DMS153 treated with DMSO at 0.1 percent for 48 hours (cell line): ENCODE results near the gene EXOSC3.
"Not testable (repeated sequence)": the region's sequence is repeated elsewhere in the genome, so short reads cannot be mapped to it uniquely, and the experiment has no call there.

Experiments used
- DNase-seq: peaks from one replicate; lab custom pipeline; 2025; ENCODE audit not compliant: unreplicated experiment; lab: John Stamatoyannopoulos, UW

Gene EXOSC3

GRCh38 chr9:37776328-37776727 is 8.5 kb downstream of the EXOSC3 start:
- DNase-seq = no peak

GRCh38 chr9:37775216-37775919 is 9.5 kb downstream of the EXOSC3 start:
- DNase-seq = no peak

- no peak for DNase-seq
These were observed 14.9 kb downstream of the EXOSC3 start for GRCh38 chr9:37769995-37770394.

- DNase-seq = no peak
These were observed 15.6 kb downstream of the EXOSC3 start for GRCh38 chr9:37769306-37769705.

GRCh38 chr9:37765263-37765662 is 19.6 kb downstream of the EXOSC3 start:
- not testable (repeated sequence) for DNase-seq

GRCh38 chr9:37761511-37761910 is 23.4 kb downstream of the EXOSC3 start:
- DNase-seq = no peak

- no peak for DNase-seq
These were observed 24.3 kb downstream of the EXOSC3 start for GRCh38 chr9:37760416-37761161.

- no peak for DNase-seq
These were observed 26.1 kb downstream of the EXOSC3 start for GRCh38 chr9:37758747-37759146.

- DNase-seq = peak; percentile 53
These were observed 31.2 kb downstream of the EXOSC3 start, which contains the start of gene TRMT10B for GRCh38 chr9:37753489-37754190. Gene TRMT10B (plus strand): TSS chr9:37753805. CDS start chr9:37761932, 8,127 bp downstream.

GRCh38 chr9:37752642-37753488 is 32.0 kb downstream of the EXOSC3 start:
- DNase-seq = no peak

- not testable (repeated sequence) for DNase-seq
These were observed 32.8 kb downstream of the EXOSC3 start for GRCh38 chr9:37752112-37752511.

- not testable (repeated sequence) for DNase-seq
These were observed 33.2 kb downstream of the EXOSC3 start for GRCh38 chr9:37751704-37752103.

- DNase-seq = no peak
These were observed 33.7 kb downstream of the EXOSC3 start for GRCh38 chr9:37751186-37751585.

- DNase-seq = no peak
These were observed 35.7 kb downstream of the EXOSC3 start for GRCh38 chr9:37749129-37749528.

- DNase-seq = peak; percentile 43
These were observed 37.6 kb downstream of the EXOSC3 start for GRCh38 chr9:37747271-37747753.

GRCh38 chr9:37746448-37747270 is 38.2 kb downstream of the EXOSC3 start:
- no peak for DNase-seq

- no peak for DNase-seq
These were observed 38.9 kb downstream of the EXOSC3 start for GRCh38 chr9:37745970-37746369.

- DNase-seq = no peak
These were observed 44.1 kb downstream of the EXOSC3 start for GRCh38 chr9:37740631-37741328.

- no peak for DNase-seq
These were observed 44.7 kb downstream of the EXOSC3 start for GRCh38 chr9:37740128-37740527.
